Caco-2 (cell line): Measurements from ENCODE around the gene SPOCK1. TPM values are rescaled to one million over a fixed set of nuclear protein-coding genes. Genes with fewer than 3 reads are reported as not detected.

Source experiments
- BruUV-seq: library from RNA; stranded (reverse); fragments of 400-500 nt; replicated peaks from 2 replicates; lab custom pipeline; 2021; lab: Mats Ljungman, UMichigan
- CTCF ChIA-PET: fragments of 300-600 bp; sonication (Branson Sonifier 250); formaldehyde crosslinking; loops from one replicate; lab custom pipeline; 2022; ENCODE audit warnings: antibody characterized with exemption; lab: Charles Lee
- POLR2A ChIA-PET: fragments of 300-600 bp; sonication (Branson Sonifier 250); formaldehyde crosslinking; loops from one replicate; lab custom pipeline; 2022; ENCODE audit warnings: antibody characterized with exemption; lab: Charles Lee
- DNase-seq, 2 experiments: peaks; one replicate each; pipeline versions ENCODE4 v3.0.0 to v3.0.0-alpha.2; 2020 to 2022
- H3K27me3 ChIP-seq: replicated peaks from 2 replicates; pipeline ENCODE4 v1.6.0; 2011; ENCODE audit warnings: low read length; ENCODE audit not compliant: control insufficient read depth, insufficient read depth
- H3K36me3 ChIP-seq: 2 replicates; pipeline ENCODE4 v1.5.1; 2011; ENCODE audit warnings: low read length; ENCODE audit not compliant: control insufficient read depth, insufficient read depth
- H3K4me1 ChIP-seq: fragments of 250-450 bp; sonication (Bioruptor Pico); 2 replicates; pipeline ENCODE4 v1.5.1; 2020; ENCODE audit warnings: mild to moderate bottlenecking
- H3K4me3 ChIP-seq: 2 replicates; pipeline ENCODE4 v1.5.1; 2011; ENCODE audit warnings: low read depth, mild to moderate bottlenecking, control low read depth, low read length
- H3K9me3 ChIP-seq: fragments of 250-450 bp; sonication (Bioruptor Pico); 2 replicates; pipeline ENCODE4 v1.5.1; 2020; ENCODE audit warnings: mild to moderate bottlenecking, moderate library complexity
- H3K27ac Mint-ChIP-seq: one replicate; pipeline ENCODE4 v1.8.0; 2022; ENCODE audit warnings: mixed read lengths; ENCODE audit not compliant: unreplicated experiment
- H3K27me3 Mint-ChIP-seq: one replicate; pipeline ENCODE4 v1.8.0; 2022; ENCODE audit warnings: mixed read lengths; ENCODE audit not compliant: insufficient read depth, unreplicated experiment
- H3K36me3 Mint-ChIP-seq: one replicate; pipeline ENCODE4 v1.8.0; 2022; ENCODE audit warnings: mild to moderate bottlenecking, mixed read lengths; ENCODE audit not compliant: insufficient read depth, unreplicated experiment
- H3K4me1 Mint-ChIP-seq: one replicate; pipeline ENCODE4 v1.8.0; 2022; ENCODE audit warnings: low read depth, mixed read lengths; ENCODE audit not compliant: unreplicated experiment
- H3K4me3 Mint-ChIP-seq: one replicate; pipeline ENCODE4 v1.8.0; 2022; ENCODE audit warnings: mild to moderate bottlenecking, moderate library complexity, mixed read lengths; ENCODE audit not compliant: unreplicated experiment
- H3K9me3 Mint-ChIP-seq: one replicate; pipeline ENCODE4 v1.8.0; 2022; ENCODE audit warnings: mixed read lengths; ENCODE audit not compliant: unreplicated experiment
- CTCF ChIP-seq, 2 experiments: fragments of 200-600 bp in 1 of 2; IDR thresholded peaks; 1 replicate in 1 of 2; 2 replicates in 1 of 2; pipeline versions ENCODE4 v1.5.1 to v1.8.0; 2011 to 2022; ENCODE audit warnings: antibody characterized with exemption in 1 of 2, control low read depth in 1 of 2, inconsistent platforms in 1 of 2, low read depth in 1 of 2, low read length in 1 of 2, mild to moderate bottlenecking in 1 of 2, moderate library complexity in 1 of 2; ENCODE audit not compliant: insufficient read depth in 1 of 2, severe bottlenecking in 1 of 2, unreplicated experiment in 1 of 2
- intact Hi-C: fragments of 100-400 bp; cut with micrococcal nuclease; formaldehyde crosslinking; loops from one replicate; pipeline ENCODE4 v1.10.0; 2022; ENCODE audit not compliant: unreplicated experiment
- total RNA-seq: library from RNA; stranded (reverse); gene quantifications from 2 replicates; pipeline ENCODE4 v1.2.3, GENCODE V29; 2022

Gene SPOCK1
- total RNA-seq, 1 experiment from 2014 or later = not detected

- no peaks in the 10 kb centered on the region for H3K4me1 Mint-ChIP-seq
- no peak overlapping the region for H3K4me3 ChIP-seq
- no peaks in the 10 kb centered on the region for H3K9me3 ChIP-seq
- H3K36me3 ChIP-seq = no peaks in the 10 kb centered on the region
- DNase-seq = no peak
- H3K4me1 ChIP-seq = no peaks in the 10 kb centered on the region
- ChIA-PET CTCF (no interaction called here), POLR2A (no interaction called here)
- H3K27me3 Mint-ChIP-seq = peaks cover 25% of the 10 kb centered on the region
- no peaks in the 10 kb centered on the region for H3K9me3 Mint-ChIP-seq
- no peak overlapping the region for H3K27ac Mint-ChIP-seq
- H3K36me3 Mint-ChIP-seq = no peaks in the 10 kb centered on the region
- peaks cover 2% of the 10 kb centered on the region; the same call in 1 of the 2 replicates for H3K27me3 ChIP-seq
- no peak overlapping the region for H3K4me3 Mint-ChIP-seq
- no TSS peak for BruUV-seq
- intact Hi-C loops = no loop called here
- no peak for TF ChIP-seq CTCF (IDR thresholded peaks at IDR 0.05; ENCODE audit: insufficient read depth in 1 of 2, low read depth in 1 of 2, low read length in 1 of 2, severe bottlenecking in 1 of 2, unreplicated experiment in 1 of 2)
Measured at GRCh38 chr5:137316346-137316736, 182.8 kb downstream of the SPOCK1 start.

GRCh38 chr5:137315534-137316345, 183.4 kb downstream of the SPOCK1 start:
- ChIA-PET POLR2A (no interaction called here), CTCF (no interaction called here)
- Histone ChIP-seq H3K4me3 (no peak overlapping the region), H3K4me1 (no peaks in the 10 kb centered on the region), H3K36me3 (no peaks in the 10 kb centered on the region), H3K27me3 (peaks cover 2% of the 10 kb centered on the region; the same call in 1 of the 2 replicates), H3K9me3 (no peaks in the 10 kb centered on the region)
- DNase-seq = no peak
- Mint-ChIP-seq H3K36me3 (no peaks in the 10 kb centered on the region), H3K4me3 (no peak overlapping the region), H3K9me3 (no peaks in the 10 kb centered on the region), H3K4me1 (no peaks in the 10 kb centered on the region), H3K27me3 (peaks cover 23% of the 10 kb centered on the region), H3K27ac (no peak overlapping the region)
- no TSS peak for BruUV-seq
- TF ChIP-seq CTCF (IDR thresholded peaks at IDR 0.05; ENCODE audit: insufficient read depth in 1 of 2, low read depth in 1 of 2, low read length in 1 of 2, severe bottlenecking in 1 of 2, unreplicated experiment in 1 of 2) = no peak
- intact Hi-C loops = no loop called here

- Histone ChIP-seq H3K4me1 (no peaks in the 10 kb centered on the region), H3K36me3 (no peaks in the 10 kb centered on the region), H3K4me3 (no peak overlapping the region), H3K9me3 (no peaks in the 10 kb centered on the region), H3K27me3 (peaks cover 2% of the 10 kb centered on the region; the same call in 1 of the 2 replicates)
- no peak for DNase-seq
- Mint-ChIP-seq H3K4me3 (no peak overlapping the region), H3K36me3 (no peaks in the 10 kb centered on the region), H3K27me3 (peaks cover 18% of the 10 kb centered on the region), H3K27ac (no peak overlapping the region), H3K9me3 (no peaks in the 10 kb centered on the region), H3K4me1 (no peaks in the 10 kb centered on the region)
- intact Hi-C loops = no loop called here
- CTCF ChIA-PET = no interaction called here
- POLR2A ChIA-PET = no interaction called here
- no peak for TF ChIP-seq CTCF (IDR thresholded peaks at IDR 0.05; ENCODE audit: insufficient read depth in 1 of 2, low read depth in 1 of 2, low read length in 1 of 2, severe bottlenecking in 1 of 2, unreplicated experiment in 1 of 2)
- no TSS peak for BruUV-seq
Measured at GRCh38 chr5:137315109-137315508, 184.0 kb downstream of the SPOCK1 start.
